B cell (primary cell): ENCODE measurements around the gene SMARCE1. TPM values are rescaled to one million over a fixed set of nuclear protein-coding genes. Genes with fewer than 3 reads are reported as not detected.
A peak's percentile ranks its signal among the peaks of the same experiment; 100 is the strongest.

Experiments
- ATAC-seq: fragments of 200-7000 bp; cut with Tn5 transposase; one replicate; pipeline ENCODE4 v1.10.0; 2021; ENCODE audit warnings: low read depth, mild to moderate bottlenecking, moderate number of reproducible peaks, moderate library complexity
- CTCF ChIA-PET: fragments of 350-600 bp; sonication (Branson Sonifier 250); formaldehyde crosslinking; loops from one replicate; lab custom pipeline; 2021; ENCODE audit warnings: antibody characterized with exemption, inconsistent platforms; lab: Charles Lee
- POLR2A ChIA-PET: fragments of 350-600 bp; sonication (Branson Sonifier 250); formaldehyde crosslinking; loops from one replicate; lab custom pipeline; 2021; ENCODE audit warnings: antibody characterized with exemption; lab: Charles Lee
- DNase-seq: peaks from one replicate; pipeline ENCODE4 v3.0.0; 2013
- H2AFZ ChIP-seq: 2 replicates; pipeline ENCODE4 v1.6.1; 2012; ENCODE audit warnings: mild to moderate bottlenecking, low read depth, low read length; ENCODE audit not compliant: insufficient read depth, poor library complexity, severe bottlenecking
- H3K27ac ChIP-seq, 2 donors: 1 replicate in 1 of 2; 2 replicates in 1 of 2; pipeline ENCODE4 v1.5.1; 2012 to 2013; ENCODE audit warnings: low read length in 2 of 2, mild to moderate bottlenecking in 2 of 2, moderate library complexity in 1 of 2
- H3K27me3 ChIP-seq, 4 experiments: fragments of 200-600 bp in 1 of 4; sonication (generic) in 1 of 4; replicated peaks in 1 of 4; 1 replicate in 2 of 4; 2 replicates in 2 of 4; pipeline versions ENCODE4 v1.6.1 to v1.7.0; 2013 to 2016; ENCODE audit warnings: low read length in 3 of 4, mild to moderate bottlenecking in 2 of 4, mixed read lengths in 1 of 4, moderate library complexity in 1 of 4; ENCODE audit not compliant: insufficient read depth in 4 of 4, control insufficient read depth in 3 of 4; ENCODE audit errors: control extremely low read depth in 1 of 4
- H3K36me3 ChIP-seq, 2 experiments: replicated peaks in 1 of 2; 1 replicate in 1 of 2; 2 replicates in 1 of 2; pipeline versions ENCODE4 v1.6.1 to v1.7.1; 2013; ENCODE audit warnings: low read length in 1 of 2; ENCODE audit not compliant: insufficient read depth in 2 of 2, control insufficient read depth in 1 of 2; ENCODE audit errors: control extremely low read depth in 1 of 2, extremely low read depth in 1 of 2
- H3K4me1 ChIP-seq, 2 donors: fragments of 200-600 bp in 1 of 2; sonication (generic) in 1 of 2; 1 replicate in 1 of 2; 2 replicates in 1 of 2; pipeline versions ENCODE4 v1.5.1 to v1.6.1; 2013 to 2017; ENCODE audit warnings: low read length in 2 of 2; ENCODE audit not compliant: control insufficient read depth in 2 of 2, insufficient read depth in 2 of 2
- H3K4me2 ChIP-seq: replicated peaks from 2 replicates; pipeline ENCODE3; 2012; ENCODE audit warnings: mild to moderate bottlenecking, low read depth, low read length; ENCODE audit not compliant: poor library complexity, severe bottlenecking
- H3K4me3 ChIP-seq, 5 experiments: fragments of 200-600 bp in 1 of 5; sonication (generic) in 1 of 5; 1 replicate in 3 of 5; 2 replicates in 2 of 5; pipeline versions ENCODE4 v1.5.1 to v1.7.0; 2011 to 2016; ENCODE audit warnings: low read length in 4 of 5, mild to moderate bottlenecking in 4 of 5, low read depth in 2 of 5, control low read depth in 1 of 5, moderate library complexity in 1 of 5; ENCODE audit not compliant: insufficient read depth in 1 of 5; ENCODE audit errors: control extremely low read depth in 1 of 5, extremely low read depth in 1 of 5
- H3K79me2 ChIP-seq: fragments of 200-600 bp; sonication (generic); one replicate; pipeline ENCODE4 v1.6.0; 2016; ENCODE audit warnings: low read length; ENCODE audit not compliant: control insufficient read depth, insufficient read depth
- H3K9ac ChIP-seq: fragments of 200-600 bp; sonication (generic); 2 replicates; pipeline ENCODE4 v1.6.1; 2017; ENCODE audit warnings: mild to moderate bottlenecking, low read length, moderate library complexity
- H3K9me3 ChIP-seq, 3 donors: one replicate each; pipeline versions ENCODE4 v1.6.1 to v1.7.1; 2013; ENCODE audit warnings: low read length in 2 of 3; ENCODE audit not compliant: control insufficient read depth in 2 of 3, insufficient read depth in 1 of 3; ENCODE audit errors: control extremely low read depth in 1 of 3
- H4K20me1 ChIP-seq: 2 replicates; pipeline ENCODE4 v1.6.0; 2012; ENCODE audit warnings: mild to moderate bottlenecking, low read length; ENCODE audit not compliant: insufficient read depth, control insufficient read depth, poor library complexity, severe bottlenecking
- H3K27ac Mint-ChIP-seq: one replicate; pipeline ENCODE4 v1.8.0; 2021; ENCODE audit warnings: mixed read lengths
- H3K27me3 Mint-ChIP-seq: one replicate; pipeline ENCODE4 v1.8.0; 2021; ENCODE audit warnings: mixed read lengths
- H3K4me1 Mint-ChIP-seq: one replicate; pipeline ENCODE4 v1.8.0; 2021; ENCODE audit warnings: mixed read lengths
- H3K4me3 Mint-ChIP-seq: one replicate; pipeline ENCODE4 v1.8.0; 2021; ENCODE audit warnings: mixed read lengths
- H3K9me3 Mint-ChIP-seq: one replicate; pipeline ENCODE4 v1.8.0; 2022; ENCODE audit warnings: mixed read lengths; ENCODE audit not compliant: insufficient read depth
- EZH2 ChIP-seq: IDR thresholded peaks from 2 replicates; pipeline ENCODE4 v1.6.1; 2012; ENCODE audit warnings: borderline replicate concordance, low read depth, mild to moderate bottlenecking, moderate library complexity, low read length; ENCODE audit not compliant: insufficient read depth, poor library complexity, severe bottlenecking
- WGBS: methylation state at CpG from one replicate; pipeline ENCODE4 v1.1.5; 2013; ENCODE audit warnings: missing lambda C conversion rate; ENCODE audit not compliant: insufficient coverage; 5-methylcytosine and 5-hydroxymethylcytosine counted together
- intact Hi-C: fragments of 100-400 bp; cut with micrococcal nuclease; formaldehyde crosslinking; loops from one replicate; pipeline ENCODE4 v1.10.0; 2022
- polyA plus RNA-seq: library from polyadenylated mRNA; depleted of rRNA; stranded (reverse); fragments of >200 nt; gene quantifications from 2 replicates; pipeline ENCODE4 v1.2.3, GENCODE V29; 2012
- total RNA-seq, 2 donors: library from RNA; stranded (reverse); fragments of 120-200 nt in 1 of 2; gene quantifications; 1 replicate in 1 of 2; 2 replicates in 1 of 2; pipeline versions ENCODE4 v1.2.3 to v1.2.4, GENCODE V29; 2013 to 2022
- TF ChIP-seq, protein P1 (sequence below): fragments of 200-600 bp; IDR thresholded peaks from one replicate; pipeline ENCODE4 v1.8.0; 2022; ENCODE audit warnings: antibody characterized with exemption, mild to moderate bottlenecking

Gene SMARCE1
- total and polyA plus RNA-seq, 2 donors (not counting 1 experiment from before 2014, with no cell fraction given), result 19.9 to 128 TPM

GRCh38 chr17:40615841-40616476 is 31.7 kb downstream of the SMARCE1 start:
- ChIA-PET CTCF (interaction anchor here (0.7 to 11.9 kb wide), 51 partner anchors 9 to 1050 kb away, joined by 3 to 634 read pairs (median 6); partner anchors contain the start of genes CCR7, IGFBP4, SMARCE1 and TOP2A), POLR2A (interaction anchor here (0.6 to 6.1 kb wide), 18 partner anchors 8 to 1047 kb away, joined by 3 to 132 read pairs (median 6); partner anchors contain the start of gene CCR7)
- Histone ChIP-seq H3K4me2 (peak overlapping the region; percentile 59), H3K27ac (peak overlapping the region; percentile 90 to 96), H3K36me3 (no peaks in the 10 kb centered on the region), H3K9me3 (no peaks in the 10 kb centered on the region), H3K79me2 (peaks cover 6% of the 10 kb centered on the region), H3K9ac (peak overlapping the region; percentile 21), H3K4me3 (peak overlapping the region in 2 of 5 experiments; percentile 7 to 12), H4K20me1 (no peaks in the 10 kb centered on the region), H2AFZ (no peak overlapping the region), H3K4me1 (peaks cover 62 to 67% of the 10 kb centered on the region in 2 donors), H3K27me3 (no peaks in the 10 kb centered on the region)
- WGBS, result 92% methylated on average over 9 of the region's 10 CpGs
- peaks cover 68% of the 10 kb centered on the region for H3K4me1 Mint-ChIP-seq
- DNase-seq (no peak), ATAC-seq (no peak)
- H3K27ac Mint-ChIP-seq, result peak overlapping the region; percentile 94
- H3K27me3 Mint-ChIP-seq, result no peaks in the 10 kb centered on the region
- no peaks in the 10 kb centered on the region for H3K9me3 Mint-ChIP-seq
- intact Hi-C loops, result loop anchor here (1.0 to 5.0 kb wide), 9 partner anchors 20 to 254 kb away; partner anchors contain the start of genes CCR7, GJD3 and TOP2A
- TF ChIP-seq, protein P1, sequence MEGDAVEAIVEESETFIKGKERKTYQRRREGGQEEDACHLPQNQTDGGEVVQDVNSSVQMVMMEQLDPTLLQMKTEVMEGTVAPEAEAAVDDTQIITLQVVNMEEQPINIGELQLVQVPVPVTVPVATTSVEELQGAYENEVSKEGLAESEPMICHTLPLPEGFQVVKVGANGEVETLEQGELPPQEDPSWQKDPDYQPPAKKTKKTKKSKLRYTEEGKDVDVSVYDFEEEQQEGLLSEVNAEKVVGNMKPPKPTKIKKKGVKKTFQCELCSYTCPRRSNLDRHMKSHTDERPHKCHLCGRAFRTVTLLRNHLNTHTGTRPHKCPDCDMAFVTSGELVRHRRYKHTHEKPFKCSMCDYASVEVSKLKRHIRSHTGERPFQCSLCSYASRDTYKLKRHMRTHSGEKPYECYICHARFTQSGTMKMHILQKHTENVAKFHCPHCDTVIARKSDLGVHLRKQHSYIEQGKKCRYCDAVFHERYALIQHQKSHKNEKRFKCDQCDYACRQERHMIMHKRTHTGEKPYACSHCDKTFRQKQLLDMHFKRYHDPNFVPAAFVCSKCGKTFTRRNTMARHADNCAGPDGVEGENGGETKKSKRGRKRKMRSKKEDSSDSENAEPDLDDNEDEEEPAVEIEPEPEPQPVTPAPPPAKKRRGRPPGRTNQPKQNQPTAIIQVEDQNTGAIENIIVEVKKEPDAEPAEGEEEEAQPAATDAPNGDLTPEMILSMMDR, result no peak
- TF ChIP-seq EZH2, result no peak
- peak overlapping the region; percentile 73 for H3K4me3 Mint-ChIP-seq
